GM10248 (cell line): Measurements from ENCODE around the gene ADAM10.

ENCODE experiments used
- CTCF ChIA-PET: fragments of 300-600 bp; sonication (Branson Sonifier 250); formaldehyde crosslinking; extraction: SDS; loops from one replicate; lab custom pipeline; 2021; ENCODE audit warnings: antibody characterized with exemption; lab: Yijun Ruan, JAX
- POLR2A ChIA-PET: fragments of 350-650 bp; sonication (Branson Sonifier 250); formaldehyde crosslinking; extraction: SDS; loops from one replicate; lab custom pipeline; 2020; ENCODE audit warnings: antibody characterized with exemption; lab: Yijun Ruan, JAX
- DNase-seq: peaks from one replicate; pipeline ENCODE4 v3.0.0; 2012; ENCODE audit errors: extremely low spot score
- CTCF ChIP-seq: IDR thresholded peaks from 2 replicates; pipeline ENCODE4 v1.5.1; 2012; ENCODE audit warnings: mild to moderate bottlenecking, low read depth; ENCODE audit errors: extremely low read depth, missing control alignments, control extremely low read depth

ADAM10 gene

GRCh38 chr15:58546635-58547627 is 202.6 kb downstream of the ADAM10 start:
- no peak for TF ChIP-seq CTCF
- no peak for DNase-seq
- ChIA-PET CTCF (interaction anchor here (0.7 to 1.2 kb wide), 3 partner anchors 9 to 34 kb away, joined by 3 read pairs; no protein-coding TSS in a partner anchor), POLR2A (interaction anchor here (0.6 kb wide), 1 partner anchor 238 kb away, joined by 4 read pairs; no protein-coding TSS in a partner anchor)

GRCh38 chr15:58546066-58546591 is 203.4 kb downstream of the ADAM10 start:
- no peak for DNase-seq
- ChIA-PET CTCF (interaction anchor here (1.2 to 1.6 kb wide), 2 partner anchors 10 to 34 kb away, joined by 3 read pairs; no protein-coding TSS in a partner anchor), POLR2A (no interaction called here)
- TF ChIP-seq CTCF, result no peak

GRCh38 chr15:58545307-58546065 is 204.0 kb downstream of the ADAM10 start:
- no peak for DNase-seq
- ChIA-PET POLR2A (no interaction called here), CTCF (interaction anchor here (1.6 kb wide), 1 partner anchor 10 kb away, joined by 3 read pairs; no protein-coding TSS in a partner anchor)
- TF ChIP-seq CTCF, result no peak

GRCh38 chr15:58544756-58545155 is 204.8 kb downstream of the ADAM10 start:
- POLR2A ChIA-PET, result no interaction called here
- no peak for TF ChIP-seq CTCF
- CTCF ChIA-PET, result interaction anchor here (1.6 kb wide), 1 partner anchor 11 kb away, joined by 3 read pairs; no protein-coding TSS in a partner anchor
- DNase-seq, result no peak

GRCh38 chr15:58543664-58544335 is 205.7 kb downstream of the ADAM10 start:
- CTCF ChIA-PET, result interaction anchor here (1.1 kb wide), 1 partner anchor 9 kb away, joined by 4 read pairs; no protein-coding TSS in a partner anchor
- TF ChIP-seq CTCF, result no peak
- no peak for DNase-seq
- POLR2A ChIA-PET, result interaction anchor here (0.6 kb wide), 1 partner anchor 911 kb away, joined by 6 read pairs; no protein-coding TSS in a partner anchor
